K562 (cell line): Measurements from ENCODE around the gene GDF9.

Experiments
- FOXA1 ChIP-seq: fragments of 450-650 bp; IDR thresholded peaks from 2 replicates; pipeline ENCODE4 v1.6.1; 2016; ENCODE audit warnings: mild to moderate bottlenecking, borderline replicate concordance
- FOXA3 ChIP-seq, 2 experiments: fragments of 450-650 bp in 1 of 2; sonication (generic) in 1 of 2; formaldehyde crosslinking; IDR thresholded peaks in 1 of 2; conservative IDR thresholded peaks in 1 of 2; 2 replicates each; pipeline versions ENCODE4 v1.4.0 to v1.8.0; 2020 to 2022; ENCODE audit warnings: mild to moderate bottlenecking in 2 of 2, missing genetic modification reagents in 1 of 2
- FOXJ3 ChIP-seq: sonication (generic); formaldehyde crosslinking; IDR thresholded peaks from 2 replicates; pipeline ENCODE4 v1.4.0; 2020; ENCODE audit warnings: mild to moderate bottlenecking, missing genetic modification reagents
- HDGF ChIP-seq: fragments of 450-650 bp; IDR thresholded peaks from 2 replicates; pipeline ENCODE4 v1.6.1; 2016
- KDM1A ChIP-seq, 2 experiments: fragments of 450-650 bp; IDR thresholded peaks; 2 replicates each; pipeline ENCODE4 v1.6.1; 2016; ENCODE audit warnings: mild to moderate bottlenecking in 2 of 2
- ZEB2 ChIP-seq: fragments of 450-650 bp; IDR thresholded peaks from 2 replicates; pipeline ENCODE4 v1.6.1; 2016
- ZNF644 ChIP-seq: fragments of 200-800 bp; sonication (Bioruptor generic); IDR thresholded peaks from 2 replicates; pipeline ENCODE4 v1.6.1; 2016; ENCODE audit warnings: low read depth, missing genetic modification characterization, missing compliant biosample characterization
- TF ChIP-seq, protein P1 (sequence below), 3 experiments: IDR thresholded peaks in 2 of 3; conservative IDR thresholded peaks in 1 of 3; 2 replicates each; pipeline ENCODE4 v1.5.1; 2011 to 2012; ENCODE audit warnings: low read length in 3 of 3, mild to moderate bottlenecking in 3 of 3, control low read depth in 2 of 3, improper control_type of control experiment in 1 of 3, inconsistent platforms in 1 of 3, low read depth in 1 of 3, mixed read lengths in 1 of 3, moderate library complexity in 1 of 3; ENCODE audit not compliant: insufficient read depth in 2 of 3
- TF ChIP-seq, protein P2 (sequence below), 2 experiments: fragments of 450-650 bp; formaldehyde crosslinking in 1 of 2; IDR thresholded peaks; 2 replicates each; pipeline versions ENCODE4 v1.4.0 to v1.6.1; 2014 to 2020; ENCODE audit warnings: mild to moderate bottlenecking in 2 of 2, borderline replicate concordance in 1 of 2, low read depth in 1 of 2
- TF ChIP-seq, protein P3 (sequence below): sonication (generic); formaldehyde crosslinking; IDR thresholded peaks from 2 replicates; pipeline ENCODE4 v1.5.0; 2020; ENCODE audit warnings: missing genetic modification reagents

DNA sequence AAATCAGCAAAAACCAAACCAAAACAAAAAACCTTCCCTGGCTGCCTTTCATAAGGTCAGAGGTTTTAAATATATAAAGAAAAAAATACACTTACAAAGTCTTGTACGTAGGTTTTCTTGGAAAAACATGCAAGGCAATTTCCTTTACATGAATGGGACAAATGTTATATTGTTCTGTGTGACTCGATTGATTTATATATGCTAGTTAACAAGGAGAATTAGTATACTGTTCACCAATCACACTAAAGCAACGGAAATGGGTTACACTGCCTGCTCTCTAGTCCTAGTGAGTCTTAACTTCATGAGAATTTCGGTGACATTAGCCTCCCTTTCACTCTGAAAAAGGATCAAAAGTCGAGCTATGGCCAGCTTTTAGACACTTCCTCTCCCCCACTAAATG, 5.5 kb downstream of the GDF9 start:
- TF ChIP-seq HDGF = no peak
- TF ChIP-seq ZNF644 (tag) = no peak
- TF ChIP-seq, protein P1, sequence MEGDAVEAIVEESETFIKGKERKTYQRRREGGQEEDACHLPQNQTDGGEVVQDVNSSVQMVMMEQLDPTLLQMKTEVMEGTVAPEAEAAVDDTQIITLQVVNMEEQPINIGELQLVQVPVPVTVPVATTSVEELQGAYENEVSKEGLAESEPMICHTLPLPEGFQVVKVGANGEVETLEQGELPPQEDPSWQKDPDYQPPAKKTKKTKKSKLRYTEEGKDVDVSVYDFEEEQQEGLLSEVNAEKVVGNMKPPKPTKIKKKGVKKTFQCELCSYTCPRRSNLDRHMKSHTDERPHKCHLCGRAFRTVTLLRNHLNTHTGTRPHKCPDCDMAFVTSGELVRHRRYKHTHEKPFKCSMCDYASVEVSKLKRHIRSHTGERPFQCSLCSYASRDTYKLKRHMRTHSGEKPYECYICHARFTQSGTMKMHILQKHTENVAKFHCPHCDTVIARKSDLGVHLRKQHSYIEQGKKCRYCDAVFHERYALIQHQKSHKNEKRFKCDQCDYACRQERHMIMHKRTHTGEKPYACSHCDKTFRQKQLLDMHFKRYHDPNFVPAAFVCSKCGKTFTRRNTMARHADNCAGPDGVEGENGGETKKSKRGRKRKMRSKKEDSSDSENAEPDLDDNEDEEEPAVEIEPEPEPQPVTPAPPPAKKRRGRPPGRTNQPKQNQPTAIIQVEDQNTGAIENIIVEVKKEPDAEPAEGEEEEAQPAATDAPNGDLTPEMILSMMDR (IDR thresholded peaks at IDR 0.05 in 2 of 3, conservative IDR thresholded peaks at IDR 0.05 in 1 of 3; ENCODE audit: insufficient read depth in 2 of 3, low read depth in 1 of 3, low read length in 3 of 3) = no peak
- no peak for TF ChIP-seq KDM1A (IDR thresholded peaks at IDR 0.05)
- TF ChIP-seq FOXA1 = no peak
- no peak for TF ChIP-seq FOXJ3 (CRISPR knock-in tag)
- no peak for TF ChIP-seq FOXA3 (CRISPR knock-in tag; conservative IDR thresholded peaks at IDR 0.05 in 1 of 2, IDR thresholded peaks at IDR 0.05 in 1 of 2)
- TF ChIP-seq, protein P2, sequence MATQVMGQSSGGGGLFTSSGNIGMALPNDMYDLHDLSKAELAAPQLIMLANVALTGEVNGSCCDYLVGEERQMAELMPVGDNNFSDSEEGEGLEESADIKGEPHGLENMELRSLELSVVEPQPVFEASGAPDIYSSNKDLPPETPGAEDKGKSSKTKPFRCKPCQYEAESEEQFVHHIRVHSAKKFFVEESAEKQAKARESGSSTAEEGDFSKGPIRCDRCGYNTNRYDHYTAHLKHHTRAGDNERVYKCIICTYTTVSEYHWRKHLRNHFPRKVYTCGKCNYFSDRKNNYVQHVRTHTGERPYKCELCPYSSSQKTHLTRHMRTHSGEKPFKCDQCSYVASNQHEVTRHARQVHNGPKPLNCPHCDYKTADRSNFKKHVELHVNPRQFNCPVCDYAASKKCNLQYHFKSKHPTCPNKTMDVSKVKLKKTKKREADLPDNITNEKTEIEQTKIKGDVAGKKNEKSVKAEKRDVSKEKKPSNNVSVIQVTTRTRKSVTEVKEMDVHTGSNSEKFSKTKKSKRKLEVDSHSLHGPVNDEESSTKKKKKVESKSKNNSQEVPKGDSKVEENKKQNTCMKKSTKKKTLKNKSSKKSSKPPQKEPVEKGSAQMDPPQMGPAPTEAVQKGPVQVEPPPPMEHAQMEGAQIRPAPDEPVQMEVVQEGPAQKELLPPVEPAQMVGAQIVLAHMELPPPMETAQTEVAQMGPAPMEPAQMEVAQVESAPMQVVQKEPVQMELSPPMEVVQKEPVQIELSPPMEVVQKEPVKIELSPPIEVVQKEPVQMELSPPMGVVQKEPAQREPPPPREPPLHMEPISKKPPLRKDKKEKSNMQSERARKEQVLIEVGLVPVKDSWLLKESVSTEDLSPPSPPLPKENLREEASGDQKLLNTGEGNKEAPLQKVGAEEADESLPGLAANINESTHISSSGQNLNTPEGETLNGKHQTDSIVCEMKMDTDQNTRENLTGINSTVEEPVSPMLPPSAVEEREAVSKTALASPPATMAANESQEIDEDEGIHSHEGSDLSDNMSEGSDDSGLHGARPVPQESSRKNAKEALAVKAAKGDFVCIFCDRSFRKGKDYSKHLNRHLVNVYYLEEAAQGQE (IDR thresholded peaks at IDR 0.05; ENCODE audit: borderline replicate concordance) = no peak
- TF ChIP-seq, protein P2 (CRISPR knock-in tag; IDR thresholded peaks at IDR 0.05; ENCODE audit: low read depth) = no peak
- TF ChIP-seq ZEB2 = no peak
- TF ChIP-seq, protein P3, sequence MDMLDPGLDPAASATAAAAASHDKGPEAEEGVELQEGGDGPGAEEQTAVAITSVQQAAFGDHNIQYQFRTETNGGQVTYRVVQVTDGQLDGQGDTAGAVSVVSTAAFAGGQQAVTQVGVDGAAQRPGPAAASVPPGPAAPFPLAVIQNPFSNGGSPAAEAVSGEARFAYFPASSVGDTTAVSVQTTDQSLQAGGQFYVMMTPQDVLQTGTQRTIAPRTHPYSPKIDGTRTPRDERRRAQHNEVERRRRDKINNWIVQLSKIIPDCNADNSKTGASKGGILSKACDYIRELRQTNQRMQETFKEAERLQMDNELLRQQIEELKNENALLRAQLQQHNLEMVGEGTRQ (CRISPR knock-in tag) = no peak
